GM19238 (cell line): ENCODE results near the gene MED29.

Experiments
- DNase-seq: peaks from one replicate; pipeline ENCODE4 v3.0.0; 2011; ENCODE audit warnings: low spot score; ENCODE audit not compliant: insufficient read length

MED29 gene, protein sequence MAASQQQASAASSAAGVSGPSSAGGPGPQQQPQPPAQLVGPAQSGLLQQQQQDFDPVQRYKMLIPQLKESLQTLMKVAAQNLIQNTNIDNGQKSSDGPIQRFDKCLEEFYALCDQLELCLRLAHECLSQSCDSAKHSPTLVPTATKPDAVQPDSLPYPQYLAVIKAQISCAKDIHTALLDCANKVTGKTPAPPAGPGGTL

DNA sequence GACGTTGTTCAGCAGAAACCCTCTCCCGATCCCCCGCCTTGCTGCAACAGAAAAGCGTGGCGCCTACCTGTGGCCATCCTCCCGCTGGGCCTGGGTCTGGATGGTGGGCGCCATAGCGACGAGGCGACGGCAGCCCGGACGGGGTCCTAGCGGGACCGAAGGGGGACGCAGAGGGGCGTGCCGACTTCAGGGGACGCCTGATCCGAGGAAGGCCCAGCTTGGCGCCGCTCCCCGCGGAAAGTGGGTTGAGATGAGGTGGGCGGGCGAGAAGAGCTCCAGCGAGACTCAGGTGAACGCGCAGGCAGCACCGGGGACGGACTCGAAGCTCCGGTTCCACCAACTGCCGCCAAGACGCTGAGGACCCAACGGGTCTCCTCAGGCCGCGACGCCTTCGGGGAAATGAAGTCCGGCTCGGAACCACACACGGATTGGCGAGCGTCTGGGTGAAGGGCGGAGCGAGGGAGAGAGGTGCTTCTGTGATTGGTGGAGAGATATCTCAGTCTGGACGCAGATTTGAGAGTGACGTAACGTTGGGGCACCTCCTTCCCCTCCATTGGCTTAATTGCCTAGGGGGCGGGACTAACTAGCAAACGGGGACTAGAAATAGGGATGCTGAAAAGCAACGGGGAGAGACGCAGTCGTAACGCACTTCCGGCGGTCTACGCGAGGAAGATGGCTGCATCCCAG, at the start of gene MED29, which contains the start of gene PAF1:
Gene MED29 (plus strand): TSS at position 628 of the 687 bp plus-strand sequence. CDS start 45 bp downstream, at position 673.
Gene PAF1 (minus strand): TSS at position 356 of the 687 bp plus-strand sequence. CDS start 242 bp downstream, at position 114.
- peak; percentile 98 for DNase-seq

DNA sequence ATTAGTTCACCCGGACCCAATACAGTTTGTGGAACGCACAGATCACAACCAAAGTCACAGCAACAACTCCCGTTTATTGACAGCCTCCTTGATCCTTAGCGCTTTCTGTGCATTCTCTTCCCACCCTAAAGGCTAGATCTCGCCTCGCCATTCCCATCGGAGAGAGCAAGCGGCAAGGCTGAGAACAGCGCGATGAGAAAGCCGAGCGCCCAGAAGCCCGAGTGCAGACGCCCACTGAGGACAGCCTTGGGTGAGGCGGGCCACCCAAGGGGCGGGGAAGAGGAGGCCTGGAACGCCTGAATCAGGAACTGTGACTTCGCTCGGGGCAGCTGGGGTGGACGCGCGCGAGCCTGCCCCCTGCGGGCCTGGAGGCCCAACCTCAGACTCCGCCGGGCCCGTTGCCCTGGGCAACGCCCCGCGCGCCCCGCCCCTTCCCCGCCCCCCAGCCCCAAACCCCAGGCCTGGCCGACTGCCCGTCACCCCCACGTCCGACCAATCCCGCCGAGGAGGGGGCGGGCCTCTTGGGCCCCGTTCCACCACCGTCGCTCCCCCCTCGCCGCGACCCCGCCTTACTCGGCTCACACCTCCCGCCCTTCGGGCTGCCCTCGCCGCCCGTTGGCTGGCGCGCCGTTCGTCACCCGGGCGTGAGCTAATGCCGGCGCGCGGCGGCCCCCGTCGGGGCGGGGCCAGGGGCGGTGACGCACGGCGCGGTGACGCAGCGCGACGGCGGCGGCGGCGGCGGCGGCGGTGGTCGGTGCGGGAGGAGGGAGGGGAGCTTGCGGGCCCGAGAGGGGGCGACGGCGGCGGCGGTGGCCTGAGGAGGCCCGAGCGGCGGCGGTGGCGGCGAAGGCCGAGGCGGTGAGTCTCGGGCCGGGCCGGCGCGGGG, 49.2 kb upstream of the MED29 start, which contains the start of gene SAMD4B:
Gene SAMD4B (plus strand): TSS at position 703 of the 886 bp plus-strand sequence. CDS start 14,473 bp downstream, outside the sequence.
- DNase-seq, result peak; percentile 95

DNA sequence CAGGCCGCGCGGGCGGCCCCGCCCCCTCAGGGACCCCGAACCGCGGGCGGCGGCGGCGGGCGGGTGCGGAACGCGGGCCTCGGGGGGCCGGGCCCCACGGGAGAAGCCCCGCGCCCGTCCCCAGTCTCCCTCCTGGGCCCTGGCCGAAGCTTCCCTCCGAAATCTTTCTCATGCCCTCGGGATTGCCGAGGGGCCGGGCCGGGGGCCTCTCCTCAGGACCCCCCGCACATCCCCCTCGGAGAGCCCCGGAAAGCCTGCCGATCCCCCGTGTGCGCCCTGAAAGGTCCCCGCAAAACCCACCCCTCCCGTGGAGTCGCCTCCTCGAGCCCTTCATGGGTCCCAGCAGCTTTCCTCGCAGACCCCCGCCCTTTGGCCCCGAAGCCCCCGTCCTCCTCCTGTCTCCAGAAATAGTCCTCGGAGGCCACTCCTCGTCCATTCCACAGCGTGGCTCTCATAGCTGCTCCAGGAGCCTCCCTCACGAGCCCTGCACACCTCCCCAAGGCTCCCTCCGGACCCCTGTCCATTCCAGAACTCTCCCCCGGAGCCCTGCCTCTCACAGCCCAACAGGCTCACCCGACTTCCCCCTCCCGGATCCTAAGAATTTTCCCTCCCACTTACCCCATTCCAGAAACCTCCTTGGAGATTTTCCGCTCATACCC, 48.4 kb upstream of the MED29 start:
- DNase-seq, result no peak

DNA sequence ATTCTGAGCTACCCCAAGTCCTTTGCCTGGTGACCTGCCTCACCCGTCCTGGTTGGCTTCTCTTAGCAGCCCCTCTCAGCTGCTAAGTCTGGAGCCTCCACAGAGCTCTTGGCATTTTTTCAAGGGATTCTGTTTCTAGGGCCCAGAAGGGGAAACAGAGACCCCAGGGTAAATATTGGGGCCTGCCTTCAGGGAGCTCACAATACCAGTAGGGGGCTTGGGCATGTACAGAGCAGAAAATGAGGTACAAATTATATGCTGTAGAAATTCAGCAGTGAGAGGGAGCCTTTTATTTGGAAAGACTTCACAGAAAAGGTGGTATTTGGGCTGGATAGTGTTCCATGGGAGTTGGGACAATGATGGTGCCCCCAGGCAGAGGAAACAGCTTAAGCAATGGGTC, 45.2 kb upstream of the MED29 start:
- DNase-seq, result no peak

DNA sequence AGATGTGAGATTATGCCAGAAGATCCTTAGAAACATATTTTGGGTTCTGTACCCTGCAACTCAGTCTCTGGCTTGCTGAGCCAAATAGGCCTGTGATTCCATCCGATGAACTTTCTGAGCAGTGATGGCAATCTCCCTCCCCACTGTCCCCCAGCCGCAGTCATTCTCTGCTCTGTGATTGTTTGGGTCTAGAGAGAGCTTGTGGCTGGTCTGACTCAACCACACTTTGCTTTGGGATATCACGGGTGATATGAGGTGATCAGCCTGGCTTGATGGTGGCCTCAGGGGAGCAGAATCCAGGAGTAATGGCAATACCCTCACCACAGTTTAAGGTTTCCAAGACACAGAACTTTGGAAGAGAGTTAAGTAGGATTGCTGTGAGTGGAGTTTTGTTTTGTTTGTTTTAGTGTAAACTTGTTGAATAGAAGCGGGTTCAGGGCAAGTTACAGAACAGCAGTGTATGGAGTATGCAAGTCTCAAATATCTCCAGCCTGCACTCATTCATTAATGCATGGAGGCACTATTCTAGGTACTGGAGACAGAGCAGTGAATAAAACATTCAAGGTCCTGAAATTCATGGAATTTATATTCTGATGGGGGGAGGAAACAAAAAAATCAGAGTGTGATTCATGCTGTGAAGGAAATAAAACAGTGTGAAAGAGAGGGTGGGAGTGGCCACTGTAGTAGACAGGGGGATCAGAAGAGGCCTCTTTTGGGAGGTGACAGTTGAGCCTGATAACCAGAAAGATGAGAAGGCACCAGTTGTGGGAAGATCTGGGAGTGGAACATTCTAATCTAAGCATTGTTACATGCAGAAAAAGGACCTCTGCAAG, 43.6 kb upstream of the MED29 start:
- no peak for DNase-seq

DNA sequence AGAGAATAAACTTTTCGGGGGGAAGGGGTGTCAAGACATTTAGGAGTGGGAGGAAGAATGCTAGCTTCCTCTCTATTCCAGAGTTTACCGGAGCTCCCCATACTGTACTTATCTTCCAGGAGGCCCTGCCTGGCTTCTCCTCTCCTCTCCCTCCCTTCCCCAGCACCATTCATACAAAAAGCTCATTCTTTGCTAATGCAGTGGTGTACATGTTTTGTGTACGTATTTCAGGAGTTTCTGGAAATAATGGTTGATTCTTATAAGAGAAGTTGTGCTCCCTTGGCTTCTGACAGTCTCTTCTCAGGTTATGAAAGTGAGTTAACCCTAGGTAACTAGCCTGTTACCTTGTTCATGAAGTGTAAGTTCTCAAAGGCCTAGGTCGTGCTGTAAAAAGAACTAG, 41.9 kb upstream of the MED29 start:
- no peak for DNase-seq

DNA sequence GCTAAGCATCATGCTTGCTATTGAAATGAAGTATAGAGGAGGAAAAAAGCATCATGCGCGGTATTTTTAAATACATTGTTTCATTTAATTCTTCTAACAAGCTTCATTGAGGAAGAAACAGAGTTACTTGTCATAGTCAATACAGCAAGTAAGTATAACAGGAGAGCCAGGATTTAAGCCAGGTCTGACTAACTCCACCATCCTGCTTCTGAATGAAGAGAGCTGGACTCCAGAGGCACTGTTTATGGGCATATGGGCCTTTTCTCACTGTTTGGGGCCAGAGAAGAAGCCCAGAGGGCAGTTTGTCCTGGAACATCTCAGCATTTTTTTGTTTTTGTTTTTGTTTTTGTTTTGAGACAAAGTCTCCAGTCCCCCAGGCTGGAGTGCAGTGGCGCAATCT, 41.0 kb upstream of the MED29 start:
- DNase-seq, result no peak

DNA sequence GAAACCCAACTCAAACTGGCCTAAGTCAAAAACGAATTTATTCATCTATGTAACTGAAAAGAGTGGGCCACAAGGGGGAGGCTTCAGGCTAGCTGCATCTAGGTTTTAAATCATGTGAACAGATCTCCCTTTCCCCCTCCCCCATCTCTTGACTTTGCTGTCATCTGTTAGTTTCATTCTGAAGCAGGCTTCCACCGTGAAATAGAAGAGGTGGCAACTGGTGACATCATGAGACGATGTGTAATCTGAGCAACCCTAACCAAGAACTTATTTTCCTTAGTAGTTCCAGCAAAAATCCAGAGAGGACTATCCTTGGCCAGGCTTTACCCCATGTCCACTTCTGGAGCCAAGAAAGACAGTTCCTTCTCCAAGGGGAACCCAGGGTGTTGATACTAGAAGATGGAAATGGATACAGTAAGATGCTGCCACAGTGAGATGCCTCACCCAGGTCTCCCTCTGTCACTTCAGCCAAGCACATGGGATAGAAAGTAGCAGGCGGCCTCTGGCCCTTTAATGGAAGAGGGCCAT, 39.6 kb upstream of the MED29 start:
- DNase-seq, result peak; percentile 81

DNA sequence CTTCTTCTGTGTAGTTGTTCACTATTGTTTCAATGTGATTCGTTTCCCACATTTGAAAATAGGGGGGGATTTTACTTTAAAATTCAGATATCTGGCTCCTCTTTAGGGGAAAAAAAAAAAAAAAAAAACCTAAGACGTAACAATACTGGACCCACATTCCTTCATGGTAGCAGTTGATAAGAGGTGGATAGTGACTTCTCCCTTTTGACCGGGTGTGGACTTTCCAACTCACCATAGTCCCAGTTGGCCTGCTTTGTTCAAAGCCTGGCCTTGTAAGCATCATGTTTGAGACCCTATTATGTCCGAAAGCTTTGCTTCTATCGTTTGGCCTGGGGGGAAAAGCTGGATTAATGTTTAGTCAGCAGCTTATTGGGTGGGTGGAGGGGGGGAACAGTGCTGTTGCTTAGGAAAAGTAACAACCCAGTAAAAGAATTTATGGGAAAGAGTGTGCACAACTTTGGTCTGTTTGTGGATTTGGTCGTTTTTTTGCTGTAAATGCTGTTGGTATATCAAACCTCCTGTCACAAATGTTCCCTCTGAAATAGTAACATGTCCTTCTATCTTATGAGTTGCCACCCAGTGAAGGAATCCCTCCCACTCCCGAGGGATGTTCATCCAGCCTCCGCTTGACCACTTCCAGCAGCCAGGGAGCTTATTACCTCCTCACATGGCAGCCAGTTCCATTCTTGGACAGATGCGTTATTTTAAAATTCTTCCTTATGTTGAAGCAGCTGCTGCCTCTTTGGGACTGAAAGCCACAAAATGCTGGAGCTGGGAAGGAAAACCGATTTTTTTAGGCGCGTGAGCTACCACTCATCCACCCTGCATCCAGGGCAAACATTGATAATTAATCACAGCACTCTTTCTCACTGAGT, 38.6 kb upstream of the MED29 start:
- DNase-seq, result no peak

DNA sequence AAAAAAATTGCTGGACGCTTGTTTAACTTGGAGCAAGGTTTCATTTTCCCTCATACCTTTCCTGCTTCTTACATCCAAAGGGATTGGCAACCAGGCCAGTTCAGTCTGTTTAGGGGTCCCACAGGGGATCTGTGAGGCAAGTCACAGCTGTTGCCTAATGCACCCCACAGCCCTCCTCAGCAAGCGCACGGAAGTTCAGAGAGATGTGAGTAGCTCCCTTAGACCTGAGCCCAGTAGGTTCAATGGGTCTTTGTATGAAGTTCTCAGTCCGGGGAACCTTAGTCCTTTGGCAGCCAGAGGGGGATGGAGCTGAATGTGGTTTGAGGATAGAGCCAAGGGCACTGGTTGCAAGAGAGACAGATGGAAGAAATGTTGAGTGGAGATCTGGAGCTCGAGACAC, 35.9 kb upstream of the MED29 start:
- no peak for DNase-seq

DNA sequence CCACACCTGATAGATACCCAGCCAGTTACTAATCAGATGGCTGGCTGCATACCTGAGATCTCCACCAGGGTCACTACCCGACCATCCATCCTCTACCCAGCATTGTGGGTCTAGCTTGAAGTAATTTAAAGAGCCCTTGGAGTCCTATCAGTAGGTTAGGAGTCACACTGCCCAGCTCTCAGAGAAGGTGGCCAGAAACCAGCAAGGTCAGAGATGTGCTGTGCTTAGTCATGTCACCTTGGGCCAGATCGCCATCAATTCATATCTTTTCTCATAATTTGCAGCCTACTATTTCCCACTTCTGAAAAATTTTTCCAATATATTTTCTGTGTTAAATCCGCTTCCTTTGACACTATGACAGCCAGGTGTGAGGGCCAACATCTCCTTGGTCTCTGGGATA, 35.1 kb upstream of the MED29 start:
- no peak for DNase-seq

DNA sequence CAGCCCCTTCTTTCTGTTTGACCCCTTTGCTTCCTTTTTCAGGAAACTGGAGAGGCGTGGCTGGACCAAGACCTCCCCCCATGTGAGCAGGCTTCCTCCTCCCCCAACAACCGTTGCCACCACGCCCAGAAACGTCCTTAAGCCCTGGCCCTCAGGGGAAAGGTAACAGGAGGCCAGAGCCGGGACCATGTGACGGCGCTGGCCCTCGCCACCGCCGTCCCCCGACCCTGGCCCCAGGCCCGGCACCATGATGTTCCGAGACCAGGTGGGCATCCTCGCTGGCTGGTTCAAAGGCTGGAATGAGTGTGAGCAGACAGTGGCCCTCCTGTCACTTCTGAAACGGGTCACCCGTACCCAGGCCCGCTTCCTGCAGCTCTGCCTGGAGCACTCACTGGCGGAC, 34.5 kb upstream of the MED29 start:
- DNase-seq, result no peak

DNA sequence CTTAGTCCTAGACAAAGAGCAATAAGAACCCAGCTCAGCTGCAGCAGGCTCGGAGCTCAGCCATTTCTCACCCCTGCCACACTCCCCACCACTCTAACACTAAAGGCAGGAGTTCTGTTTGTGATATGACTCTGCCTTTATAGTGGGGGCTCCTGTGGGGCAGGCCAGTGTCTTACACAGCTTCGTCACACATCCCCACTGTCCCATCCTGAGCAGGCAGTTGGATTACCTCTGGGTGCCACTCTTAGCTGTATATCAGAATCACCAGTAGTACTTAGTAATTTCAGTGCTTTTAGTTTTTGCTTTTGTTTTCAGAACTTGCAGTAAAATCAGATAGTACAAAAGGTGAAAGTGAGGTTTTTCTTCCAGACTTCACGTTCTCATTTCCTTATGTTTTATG, 32.2 kb upstream of the MED29 start:
- DNase-seq, result no peak

DNA sequence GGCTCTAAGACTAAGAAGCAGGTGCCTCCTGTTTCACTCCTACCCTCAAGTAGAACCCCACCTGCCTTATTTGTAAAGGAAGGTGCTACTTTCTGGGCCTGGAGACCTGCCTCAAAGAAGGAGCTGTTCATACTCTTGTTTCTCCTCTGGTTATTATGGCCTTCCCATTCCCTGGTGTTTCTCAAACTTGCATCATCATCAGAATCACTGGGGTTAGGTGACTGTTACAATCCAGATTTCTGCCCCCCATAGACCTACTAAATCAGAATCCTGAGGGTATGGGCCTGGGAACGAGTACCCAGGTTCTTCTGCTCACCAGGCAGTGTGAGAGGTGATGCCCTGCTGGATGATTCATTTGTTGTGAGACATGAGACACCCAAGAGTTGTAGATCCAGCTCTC, 30.6 kb upstream of the MED29 start:
- no peak for DNase-seq

DNA sequence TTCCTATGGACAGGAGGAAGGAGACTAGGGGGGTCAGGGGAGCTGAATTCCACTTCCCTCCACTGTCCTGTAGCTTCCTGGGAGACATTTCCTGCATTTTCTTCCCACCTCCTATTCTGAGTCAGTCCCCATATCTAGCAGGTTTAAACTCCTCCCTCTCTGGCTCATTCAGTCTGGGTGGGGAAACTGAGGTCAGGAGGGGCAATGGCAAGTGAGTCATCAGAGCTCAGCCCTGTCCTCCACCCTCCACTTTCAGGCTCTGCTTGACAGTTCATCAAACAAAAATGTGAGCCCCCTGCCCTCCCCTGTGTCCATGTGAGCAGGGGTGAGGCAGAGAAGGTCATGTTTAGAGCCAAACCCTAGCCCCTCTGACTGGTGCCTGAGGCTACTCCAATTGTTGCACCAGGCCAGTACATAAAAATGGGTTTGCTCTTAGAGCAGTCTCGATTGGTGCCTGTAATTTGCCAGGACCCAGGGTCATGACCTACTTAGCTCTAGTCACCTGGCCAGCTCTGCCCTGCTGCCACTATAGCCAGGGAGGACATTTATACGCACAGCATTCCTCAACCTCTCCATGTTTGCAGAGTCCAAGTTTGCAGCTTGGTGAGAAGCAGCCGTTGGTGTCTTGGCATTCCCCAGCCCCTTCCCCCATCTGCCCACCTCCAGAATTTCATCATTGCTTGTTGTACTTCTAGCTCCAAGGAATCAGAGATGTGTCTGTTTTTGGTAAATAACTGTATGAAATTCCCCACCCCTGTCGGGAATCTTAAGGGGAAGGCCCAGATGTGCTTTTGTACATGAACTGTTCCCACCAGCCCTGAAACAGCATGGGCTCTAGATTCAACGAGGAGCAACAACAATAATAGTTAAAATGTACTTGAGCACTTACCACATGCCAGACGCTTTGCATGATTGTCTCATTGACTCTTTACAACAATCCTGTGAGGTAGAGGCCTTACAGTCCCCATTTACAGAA, 28.2 kb upstream of the MED29 start:
- DNase-seq, result no peak

DNA sequence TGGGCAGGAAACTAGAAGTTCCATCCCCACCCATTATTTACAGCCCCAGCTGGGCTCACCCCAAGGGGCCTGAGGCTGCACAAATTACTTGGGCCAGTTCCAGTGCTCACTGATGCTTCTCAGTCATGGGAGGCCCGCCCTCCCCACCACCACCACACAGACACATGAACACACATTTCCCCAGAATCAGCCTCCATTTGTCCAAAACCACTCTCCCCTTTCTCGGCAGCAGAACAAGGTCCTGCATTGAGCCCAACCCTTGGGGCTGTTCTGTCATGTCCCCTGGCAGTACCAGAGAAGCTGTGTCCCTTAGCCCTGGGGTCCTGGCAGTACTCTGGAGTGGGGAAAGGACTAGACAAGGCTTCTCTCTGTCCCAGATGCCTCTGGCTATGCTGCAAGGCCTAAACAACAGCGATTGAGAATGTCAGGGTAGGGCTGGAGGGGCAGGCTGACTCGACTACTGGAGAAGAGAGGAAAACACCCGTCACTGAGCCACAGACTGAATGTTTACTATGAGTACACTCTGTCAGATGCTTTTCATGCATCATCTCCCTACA, 27.2 kb upstream of the MED29 start:
- DNase-seq, result no peak

DNA sequence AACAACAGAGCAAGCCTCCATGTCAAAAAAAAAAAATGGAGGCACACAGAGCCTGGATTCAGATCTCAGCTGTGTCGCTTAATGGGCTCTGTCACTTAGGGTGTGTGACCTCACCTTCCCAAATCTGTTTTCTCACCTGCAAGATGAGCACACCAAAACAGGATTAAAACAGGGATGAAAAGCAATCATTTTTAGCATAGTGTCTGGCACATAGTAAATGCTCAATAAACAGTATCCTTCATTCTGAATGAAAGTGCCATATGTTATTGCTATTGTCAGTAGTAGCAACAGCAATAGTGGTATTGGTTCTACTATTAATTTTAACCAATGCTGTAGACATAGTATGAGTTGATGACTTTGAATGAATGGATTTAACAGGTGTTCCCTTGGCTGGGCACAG, 25.6 kb upstream of the MED29 start:
- DNase-seq, result no peak

DNA sequence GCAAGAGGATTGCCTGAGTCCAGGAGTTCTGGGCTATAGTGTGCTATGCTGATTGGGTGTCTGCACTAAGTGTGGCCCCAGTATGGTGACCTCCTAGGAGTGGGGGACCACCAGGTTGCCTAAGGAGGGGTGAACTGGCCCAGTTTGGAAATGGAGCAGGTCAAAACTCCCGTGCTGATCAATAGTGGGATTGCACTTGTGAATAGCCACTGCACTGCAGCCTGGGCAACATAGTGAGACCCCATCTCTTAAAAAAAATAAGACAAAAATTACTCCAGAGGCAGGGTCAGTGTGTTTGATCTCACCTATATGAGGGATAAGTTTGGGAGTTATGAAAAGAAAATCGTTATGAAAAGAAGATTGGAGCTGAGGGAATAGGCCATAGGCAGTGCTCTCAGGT, 22.0 kb upstream of the MED29 start:
- no peak for DNase-seq
